WI38 (cell line): Measurements from ENCODE around the gene LRBA.

Source experiments
- H3K4me3 ChIP-seq: 2 replicates; pipeline ENCODE4 v1.5.1; 2011; ENCODE audit warnings: low read depth, mild to moderate bottlenecking, control low read depth, low read length
- TF ChIP-seq, protein P1 (sequence below): IDR thresholded peaks from 2 replicates; pipeline ENCODE4 v1.5.1; 2012; ENCODE audit warnings: low read depth, mild to moderate bottlenecking, control low read depth, low read length

The LRBA gene

DNA sequence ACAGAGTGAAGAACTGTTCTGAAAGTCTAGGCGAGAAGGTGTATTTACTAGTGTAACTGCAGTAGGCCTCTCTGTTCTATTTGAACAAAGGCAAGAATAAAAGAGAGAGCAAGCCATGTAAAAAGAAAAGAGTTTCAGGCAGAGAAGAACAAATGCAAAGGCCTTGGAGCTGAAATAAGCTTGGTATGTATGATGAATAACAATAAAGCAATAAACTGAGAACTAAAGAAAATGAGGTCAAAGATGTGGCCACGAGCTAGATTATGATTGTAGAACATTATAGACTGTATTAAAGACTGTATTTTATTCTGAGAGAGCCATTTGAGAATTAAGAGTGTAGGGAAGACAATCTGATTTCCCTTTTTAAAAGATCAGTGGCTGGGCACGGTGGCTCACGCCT, 160.5 kb downstream of the LRBA start:
- TF ChIP-seq, protein P1, sequence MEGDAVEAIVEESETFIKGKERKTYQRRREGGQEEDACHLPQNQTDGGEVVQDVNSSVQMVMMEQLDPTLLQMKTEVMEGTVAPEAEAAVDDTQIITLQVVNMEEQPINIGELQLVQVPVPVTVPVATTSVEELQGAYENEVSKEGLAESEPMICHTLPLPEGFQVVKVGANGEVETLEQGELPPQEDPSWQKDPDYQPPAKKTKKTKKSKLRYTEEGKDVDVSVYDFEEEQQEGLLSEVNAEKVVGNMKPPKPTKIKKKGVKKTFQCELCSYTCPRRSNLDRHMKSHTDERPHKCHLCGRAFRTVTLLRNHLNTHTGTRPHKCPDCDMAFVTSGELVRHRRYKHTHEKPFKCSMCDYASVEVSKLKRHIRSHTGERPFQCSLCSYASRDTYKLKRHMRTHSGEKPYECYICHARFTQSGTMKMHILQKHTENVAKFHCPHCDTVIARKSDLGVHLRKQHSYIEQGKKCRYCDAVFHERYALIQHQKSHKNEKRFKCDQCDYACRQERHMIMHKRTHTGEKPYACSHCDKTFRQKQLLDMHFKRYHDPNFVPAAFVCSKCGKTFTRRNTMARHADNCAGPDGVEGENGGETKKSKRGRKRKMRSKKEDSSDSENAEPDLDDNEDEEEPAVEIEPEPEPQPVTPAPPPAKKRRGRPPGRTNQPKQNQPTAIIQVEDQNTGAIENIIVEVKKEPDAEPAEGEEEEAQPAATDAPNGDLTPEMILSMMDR = no peak
- no peak overlapping the region for H3K4me3 ChIP-seq

DNA sequence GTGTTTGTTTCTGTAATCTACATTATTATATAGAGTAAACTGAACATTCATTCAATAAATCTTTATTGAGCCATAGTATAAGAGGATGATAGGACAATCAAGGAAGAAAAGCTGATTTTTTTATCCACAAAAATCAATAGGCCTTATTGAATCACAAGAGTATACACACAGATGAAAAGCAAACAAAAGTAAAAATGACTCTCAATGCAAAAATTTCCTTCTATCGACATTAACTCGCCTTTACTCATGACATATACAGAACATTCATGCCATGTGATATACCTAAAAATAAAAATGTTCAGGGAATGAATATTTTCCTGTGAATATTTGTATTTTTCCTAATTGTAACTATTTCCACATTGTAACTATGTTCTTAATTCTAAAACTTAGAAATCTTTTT, 161.2 kb downstream of the LRBA start:
- TF ChIP-seq, protein P1 = no peak

DNA sequence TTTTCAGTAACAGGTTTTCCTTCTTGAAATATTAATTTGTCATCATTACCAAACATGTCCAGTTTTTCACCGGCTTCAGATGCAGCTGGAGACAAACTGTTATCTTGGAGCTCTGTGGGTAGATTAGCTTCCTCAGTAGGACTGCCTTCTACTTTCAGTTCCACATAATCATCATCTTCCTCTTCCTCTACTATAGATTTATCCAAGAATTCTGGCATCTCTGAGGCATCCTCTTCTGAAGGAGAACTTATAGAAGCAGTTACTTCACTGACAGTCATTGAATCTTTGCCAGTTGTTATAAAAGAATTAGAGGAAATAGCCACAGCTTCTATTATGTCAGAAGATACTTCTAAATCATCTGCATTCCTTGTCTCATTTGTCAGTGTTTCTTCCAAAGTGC, 162.9 kb downstream of the LRBA start:
- H3K4me3 ChIP-seq = no peak overlapping the region
- TF ChIP-seq, protein P1 = no peak

More for the DNA sequence above, 161.2 kb downstream of the LRBA start:
- H3K4me3 ChIP-seq = no peak overlapping the region

DNA sequence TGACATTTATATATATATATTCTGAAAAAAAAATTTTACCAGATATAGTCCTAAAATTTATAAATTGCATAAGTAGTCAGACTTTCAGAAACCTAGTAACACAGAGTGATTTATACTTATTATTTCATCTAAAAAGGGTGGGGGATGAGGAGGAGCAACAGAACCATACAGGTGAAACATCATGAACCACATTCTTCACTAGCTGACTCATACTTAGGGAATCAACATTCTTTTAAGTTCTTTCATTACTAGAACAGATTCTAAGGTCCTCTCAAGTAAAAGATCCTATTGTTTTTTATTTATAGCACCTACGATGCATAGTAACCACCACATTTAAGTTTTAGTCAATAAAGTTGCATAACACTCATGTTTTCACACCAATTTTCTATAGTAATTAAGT, 166.1 kb downstream of the LRBA start:
- TF ChIP-seq, protein P1 = no peak
- H3K4me3 ChIP-seq = no peak overlapping the region

DNA sequence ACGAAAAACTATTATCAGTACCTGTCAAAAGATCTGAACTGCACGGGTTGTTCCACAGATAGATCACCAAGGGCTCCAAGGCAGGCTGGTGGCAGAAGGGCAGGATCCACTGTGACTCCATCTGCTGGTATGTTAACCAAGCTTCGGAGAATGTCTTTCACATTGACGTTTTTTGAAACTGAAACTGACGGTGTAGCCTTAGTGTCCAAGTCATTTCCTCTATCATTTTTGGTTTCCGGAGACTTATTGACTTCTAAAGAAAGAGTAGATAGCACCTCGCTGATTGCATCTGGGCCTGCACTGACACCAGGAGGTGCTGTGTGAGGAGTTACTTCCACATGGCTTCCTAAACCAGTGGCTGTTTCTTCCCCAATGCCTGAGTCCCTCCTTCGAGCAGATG, 186.9 kb downstream of the LRBA start:
- H3K4me3 ChIP-seq = no peak overlapping the region
- TF ChIP-seq, protein P1 = no peak

DNA sequence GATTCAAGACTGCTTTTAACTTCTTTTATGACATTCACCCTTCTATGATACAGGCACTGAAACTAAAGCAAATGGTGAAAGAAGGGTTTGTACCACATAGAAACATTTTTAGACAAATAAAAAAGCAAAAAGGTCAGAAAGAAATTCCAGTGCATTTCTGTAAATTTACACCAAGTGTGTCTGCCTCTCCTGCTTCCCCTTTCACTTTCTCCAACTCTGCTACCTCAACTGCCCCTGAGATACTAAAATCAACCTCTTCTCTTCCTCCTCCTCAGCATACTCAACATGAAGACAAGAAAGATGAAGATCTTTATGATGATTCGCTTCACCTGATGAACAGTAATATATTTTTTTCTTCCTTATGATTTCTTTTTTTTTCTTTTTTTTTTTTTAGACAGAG, 187.9 kb downstream of the LRBA start:
- no peak overlapping the region for H3K4me3 ChIP-seq
- TF ChIP-seq, protein P1 = no peak

DNA sequence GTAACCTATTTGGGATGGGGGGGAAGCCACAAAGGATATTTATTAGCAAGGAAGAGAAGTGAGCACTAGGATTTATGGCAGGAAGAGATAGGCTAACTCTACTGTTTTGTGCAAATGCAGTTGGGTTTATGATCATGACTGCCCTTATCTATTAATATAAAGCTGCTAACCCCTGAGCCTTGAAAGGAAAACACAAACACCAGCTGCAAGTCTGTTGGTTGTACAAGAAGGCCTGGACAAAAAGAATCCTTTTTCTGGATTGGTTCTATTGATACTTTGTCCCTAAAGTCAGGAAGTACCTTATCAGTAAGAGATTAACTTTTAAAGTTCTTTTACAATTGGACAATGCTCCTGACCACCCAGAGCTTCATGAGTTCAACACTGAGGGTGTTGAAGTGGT, 188.8 kb downstream of the LRBA start:
- TF ChIP-seq, protein P1 = no peak
- no peak overlapping the region for H3K4me3 ChIP-seq
